Ectodermal cell (in vitro differentiated cells): Measurements from ENCODE around the gene RAP1GAP.

Experiments
- H3K27ac ChIP-seq: 2 replicates; pipeline ENCODE4 v1.7.0; 2013; ENCODE audit warnings: mild to moderate bottlenecking, low read depth, low read length; ENCODE audit not compliant: insufficient read depth, poor library complexity, severe bottlenecking
- H3K27me3 ChIP-seq: 2 replicates; pipeline ENCODE4 v1.7.0; 2013; ENCODE audit warnings: mild to moderate bottlenecking, low read length; ENCODE audit not compliant: insufficient read depth, control insufficient read depth, poor library complexity, severe bottlenecking
- H3K36me3 ChIP-seq: one replicate; pipeline ENCODE4 v1.7.0; 2013; ENCODE audit warnings: low read length; ENCODE audit not compliant: control insufficient read depth, insufficient read depth
- H3K4me1 ChIP-seq: one replicate; pipeline ENCODE4 v1.7.0; 2013; ENCODE audit warnings: low read length; ENCODE audit not compliant: control insufficient read depth, insufficient read depth
- H3K4me3 ChIP-seq: 2 replicates; pipeline ENCODE4 v1.7.0; 2013; ENCODE audit warnings: low read depth, low read length, control low read depth; ENCODE audit not compliant: insufficient read depth
- H3K9me3 ChIP-seq: 2 replicates; pipeline ENCODE4 v1.7.0; 2013; ENCODE audit warnings: mild to moderate bottlenecking, low read length, moderate library complexity; ENCODE audit not compliant: control insufficient read depth
- WGBS, 2 experiments: methylation state at CpG; one replicate each; pipeline ENCODE4 v1.1.7; 2013; ENCODE audit warnings: missing lambda C conversion rate in 2 of 2; 5-methylcytosine and 5-hydroxymethylcytosine counted together

Gene RAP1GAP

GRCh38 chr1:21610027-21610426, 59.1 kb downstream of the RAP1GAP start:
- Histone ChIP-seq H3K36me3 (no peaks in the 10 kb centered on the region), H3K4me3 (no peak overlapping the region), H3K4me1 (peaks cover 4% of the 10 kb centered on the region), H3K27ac (no peak overlapping the region), H3K27me3 (no peaks in the 10 kb centered on the region), H3K9me3 (no peaks in the 10 kb centered on the region)
- 94 to 95% methylated on average over 16 of the region's 16 CpGs for WGBS, 2 experiments

- no peak overlapping the region for H3K27ac ChIP-seq
Measured at GRCh38 chr1:21608798-21609197, 60.4 kb downstream of the RAP1GAP start.

DNA sequence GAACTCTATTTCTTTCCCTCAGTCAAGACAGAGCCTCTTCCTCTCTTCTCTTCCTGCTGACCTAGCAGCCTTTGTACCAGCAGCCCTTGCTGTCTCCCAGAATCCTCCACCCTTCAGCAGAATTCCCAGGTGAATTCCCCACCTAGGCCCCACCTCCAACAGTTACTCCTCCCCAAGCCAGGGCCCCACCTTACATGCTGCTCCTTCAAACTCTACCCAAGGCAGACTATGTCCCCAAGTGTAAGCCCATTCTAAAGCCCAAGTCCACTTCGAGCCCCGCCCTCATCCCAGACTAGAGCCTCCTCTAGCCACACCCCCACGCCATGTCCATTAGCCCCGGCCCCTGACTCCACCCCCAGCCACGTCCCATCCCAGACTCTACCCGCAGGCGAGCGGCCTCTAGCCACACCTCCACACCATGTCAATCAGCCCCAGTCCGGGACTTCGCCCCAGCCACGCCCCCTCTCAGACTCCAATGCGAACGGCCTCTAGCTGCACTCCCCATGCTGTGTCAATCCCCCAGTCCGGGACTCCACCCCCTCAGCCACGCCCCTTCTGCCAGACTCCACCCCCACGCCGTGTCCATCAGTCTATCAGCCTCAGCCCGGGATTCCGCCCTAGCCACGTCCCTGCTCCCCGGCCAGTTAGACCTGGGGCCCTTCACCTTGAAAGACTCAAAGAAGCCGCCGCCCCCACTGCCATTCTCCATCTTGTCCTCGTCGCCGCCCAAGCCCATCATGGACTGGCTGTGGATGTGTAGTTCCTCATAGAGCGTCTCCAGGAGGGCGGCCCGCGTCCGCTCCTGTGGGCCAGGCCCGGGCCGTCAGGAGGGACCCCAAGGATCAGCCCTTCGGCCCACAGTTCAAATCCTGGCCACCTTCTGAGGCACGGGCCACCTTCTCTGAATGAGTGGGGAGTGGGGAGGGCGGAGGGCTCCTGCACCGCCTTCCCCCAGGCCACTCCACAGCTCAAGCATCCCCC, 61.3 kb downstream of the RAP1GAP start:
- no peak overlapping the region for H3K27ac ChIP-seq

More at GRCh38 chr1:21608798-21609197, 60.4 kb downstream of the RAP1GAP start:
- H3K36me3 ChIP-seq, result no peaks in the 10 kb centered on the region
- 93 to 95% methylated on average over 4 of the region's 4 CpGs for WGBS, 2 experiments
- H3K4me1 ChIP-seq, result peaks cover 8% of the 10 kb centered on the region
- no peak overlapping the region for H3K4me3 ChIP-seq
- no peaks in the 10 kb centered on the region for H3K9me3 ChIP-seq
- no peaks in the 10 kb centered on the region for H3K27me3 ChIP-seq

GRCh38 chr1:21605964-21606705, 63.0 kb downstream of the RAP1GAP start:
- no peaks in the 10 kb centered on the region for H3K36me3 ChIP-seq
- no peak overlapping the region for H3K27ac ChIP-seq
- WGBS, 2 experiments, result 82 to 88% methylated on average over 14 to 15 of the region's 15 CpGs

More for the DNA sequence above, 61.3 kb downstream of the RAP1GAP start:
- Histone ChIP-seq H3K36me3 (no peaks in the 10 kb centered on the region), H3K27me3 (no peaks in the 10 kb centered on the region), H3K4me3 (no peak overlapping the region), H3K4me1 (peaks cover 8% of the 10 kb centered on the region), H3K9me3 (no peaks in the 10 kb centered on the region)
- 39 to 40% methylated on average over 37 of the region's 37 CpGs for WGBS, 2 experiments

GRCh38 chr1:21605012-21605715, 64.0 kb downstream of the RAP1GAP start:
- 89 to 94% methylated on average over 7 of the region's 7 CpGs for WGBS, 2 experiments

More at GRCh38 chr1:21605964-21606705, 63.0 kb downstream of the RAP1GAP start:
- H3K4me3 ChIP-seq, result no peak overlapping the region
- no peaks in the 10 kb centered on the region for H3K27me3 ChIP-seq
- no peaks in the 10 kb centered on the region for H3K9me3 ChIP-seq
- peaks cover 8% of the 10 kb centered on the region for H3K4me1 ChIP-seq

GRCh38 chr1:21604208-21604957, 64.8 kb downstream of the RAP1GAP start:
- H3K36me3 ChIP-seq, result no peaks in the 10 kb centered on the region
- H3K27me3 ChIP-seq, result no peaks in the 10 kb centered on the region
- H3K4me1 ChIP-seq, result peaks cover 8% of the 10 kb centered on the region
- WGBS, 2 experiments, result 89 to 90% methylated on average over 12 of the region's 12 CpGs
- no peak overlapping the region for H3K4me3 ChIP-seq
- no peak overlapping the region for H3K27ac ChIP-seq
- H3K9me3 ChIP-seq, result no peaks in the 10 kb centered on the region

More at GRCh38 chr1:21605012-21605715, 64.0 kb downstream of the RAP1GAP start:
- Histone ChIP-seq H3K4me1 (peaks cover 8% of the 10 kb centered on the region), H3K4me3 (no peak overlapping the region), H3K27ac (no peak overlapping the region), H3K36me3 (no peaks in the 10 kb centered on the region), H3K27me3 (no peaks in the 10 kb centered on the region), H3K9me3 (no peaks in the 10 kb centered on the region)

- 89 to 90% methylated on average over 39 of the region's 39 CpGs for WGBS, 2 experiments
- no peaks in the 10 kb centered on the region for H3K27me3 ChIP-seq
- H3K27ac ChIP-seq, result no peak overlapping the region
- H3K9me3 ChIP-seq, result no peaks in the 10 kb centered on the region
- no peaks in the 10 kb centered on the region for H3K36me3 ChIP-seq
- H3K4me3 ChIP-seq, result no peak overlapping the region
- peaks cover 8% of the 10 kb centered on the region for H3K4me1 ChIP-seq
Measured at GRCh38 chr1:21603177-21604138, 65.7 kb downstream of the RAP1GAP start.

DNA sequence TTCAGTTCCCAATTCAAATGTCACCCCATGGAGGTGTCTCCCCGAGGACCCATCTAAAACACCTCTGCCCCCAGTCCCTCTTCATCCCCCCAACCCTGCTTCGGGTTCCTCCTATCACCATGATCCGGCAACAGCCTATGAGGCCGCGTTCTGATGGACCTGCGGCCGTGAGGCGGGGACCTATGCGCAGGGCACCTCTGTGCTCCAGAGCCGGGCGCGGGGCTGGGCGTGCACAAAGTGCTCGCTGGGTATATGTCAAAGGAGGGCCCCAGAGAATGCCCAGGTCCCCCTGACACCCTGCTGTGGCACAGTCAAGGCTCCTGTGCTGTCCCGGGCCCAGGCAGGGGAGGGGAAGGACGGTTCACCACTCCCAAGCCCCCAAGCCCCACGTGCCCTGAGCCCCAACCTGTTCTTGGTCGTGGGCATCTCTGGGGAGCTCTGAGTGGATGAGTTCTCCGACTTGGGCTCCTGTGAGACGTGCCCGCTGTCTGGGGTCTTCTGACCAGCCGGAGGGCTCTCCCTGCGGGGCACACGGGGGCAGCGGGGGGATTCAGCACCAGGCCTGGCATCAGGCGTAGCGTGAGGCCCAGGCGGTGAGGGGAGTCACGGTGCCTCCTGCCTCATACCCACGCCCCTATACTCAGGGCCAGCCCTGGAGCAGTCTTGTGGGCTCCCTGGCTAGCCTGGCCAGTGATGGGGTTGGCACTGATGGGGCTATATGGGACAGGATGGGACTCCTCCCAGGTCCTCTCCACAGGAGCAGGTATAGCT, 67.7 kb downstream of the RAP1GAP start:
- no peaks in the 10 kb centered on the region for H3K27me3 ChIP-seq

More for the DNA sequence above, 67.7 kb downstream of the RAP1GAP start:
- Histone ChIP-seq H3K4me3 (no peak overlapping the region), H3K4me1 (peaks cover 4% of the 10 kb centered on the region), H3K36me3 (no peaks in the 10 kb centered on the region), H3K9me3 (no peaks in the 10 kb centered on the region), H3K27ac (no peak overlapping the region)
- WGBS, 2 experiments, result 92 to 93% methylated on average over 30 of the region's 30 CpGs
